Measurements from ENCODE around the gene SERTAD2.

SERTAD2 gene

DNA sequence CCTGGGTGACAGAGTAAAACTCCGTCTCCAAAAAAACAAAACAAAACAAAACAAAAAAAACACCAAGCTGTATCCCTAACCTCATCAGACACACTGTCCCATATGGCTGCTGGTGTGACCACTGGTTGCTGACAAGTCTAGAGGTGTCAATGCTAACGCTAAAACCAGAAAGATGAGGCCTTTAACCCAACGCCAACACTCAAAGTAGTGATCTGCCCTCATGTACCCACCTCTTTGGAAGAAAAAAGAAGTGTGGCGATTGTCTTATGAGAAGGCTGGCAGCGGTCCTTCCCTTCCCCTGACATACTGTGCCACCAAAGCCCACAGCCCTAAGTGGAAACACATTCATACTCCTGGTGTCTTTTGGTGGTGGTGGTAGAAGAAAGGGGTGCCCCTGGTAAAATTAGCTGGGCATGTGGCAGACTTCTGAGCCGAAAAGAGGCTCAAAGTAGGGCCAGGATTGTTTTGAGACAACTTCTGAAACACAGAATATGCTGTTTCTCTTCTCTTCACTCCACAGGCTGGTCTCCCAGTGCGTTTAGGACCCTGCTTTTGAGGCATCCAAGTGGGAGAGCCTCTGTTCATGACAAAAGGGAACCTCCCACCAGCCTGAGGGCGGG, 9.8 kb downstream of the SERTAD2 start:
- TF ChIP-seq SIN3A (IDR thresholded peaks at IDR 0.05; ENCODE audit: borderline replicate concordance, insufficient read depth, low read length) (no peak), FOXP2 (optimal IDR thresholded peaks at IDR 0.05; ENCODE audit: borderline replicate concordance, extremely low read depth, extremely low read length, insufficient read depth) (no peak), TAF1 (IDR thresholded peaks at IDR 0.05; ENCODE audit: borderline replicate concordance, insufficient read depth, low read length) (no peak)
- TF ChIP-seq, protein P1, sequence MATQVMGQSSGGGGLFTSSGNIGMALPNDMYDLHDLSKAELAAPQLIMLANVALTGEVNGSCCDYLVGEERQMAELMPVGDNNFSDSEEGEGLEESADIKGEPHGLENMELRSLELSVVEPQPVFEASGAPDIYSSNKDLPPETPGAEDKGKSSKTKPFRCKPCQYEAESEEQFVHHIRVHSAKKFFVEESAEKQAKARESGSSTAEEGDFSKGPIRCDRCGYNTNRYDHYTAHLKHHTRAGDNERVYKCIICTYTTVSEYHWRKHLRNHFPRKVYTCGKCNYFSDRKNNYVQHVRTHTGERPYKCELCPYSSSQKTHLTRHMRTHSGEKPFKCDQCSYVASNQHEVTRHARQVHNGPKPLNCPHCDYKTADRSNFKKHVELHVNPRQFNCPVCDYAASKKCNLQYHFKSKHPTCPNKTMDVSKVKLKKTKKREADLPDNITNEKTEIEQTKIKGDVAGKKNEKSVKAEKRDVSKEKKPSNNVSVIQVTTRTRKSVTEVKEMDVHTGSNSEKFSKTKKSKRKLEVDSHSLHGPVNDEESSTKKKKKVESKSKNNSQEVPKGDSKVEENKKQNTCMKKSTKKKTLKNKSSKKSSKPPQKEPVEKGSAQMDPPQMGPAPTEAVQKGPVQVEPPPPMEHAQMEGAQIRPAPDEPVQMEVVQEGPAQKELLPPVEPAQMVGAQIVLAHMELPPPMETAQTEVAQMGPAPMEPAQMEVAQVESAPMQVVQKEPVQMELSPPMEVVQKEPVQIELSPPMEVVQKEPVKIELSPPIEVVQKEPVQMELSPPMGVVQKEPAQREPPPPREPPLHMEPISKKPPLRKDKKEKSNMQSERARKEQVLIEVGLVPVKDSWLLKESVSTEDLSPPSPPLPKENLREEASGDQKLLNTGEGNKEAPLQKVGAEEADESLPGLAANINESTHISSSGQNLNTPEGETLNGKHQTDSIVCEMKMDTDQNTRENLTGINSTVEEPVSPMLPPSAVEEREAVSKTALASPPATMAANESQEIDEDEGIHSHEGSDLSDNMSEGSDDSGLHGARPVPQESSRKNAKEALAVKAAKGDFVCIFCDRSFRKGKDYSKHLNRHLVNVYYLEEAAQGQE (IDR thresholded peaks at IDR 0.05; ENCODE audit: insufficient read depth in 1 of 2, low read depth in 2 of 2, low read length in 2 of 2): no peak

DNA sequence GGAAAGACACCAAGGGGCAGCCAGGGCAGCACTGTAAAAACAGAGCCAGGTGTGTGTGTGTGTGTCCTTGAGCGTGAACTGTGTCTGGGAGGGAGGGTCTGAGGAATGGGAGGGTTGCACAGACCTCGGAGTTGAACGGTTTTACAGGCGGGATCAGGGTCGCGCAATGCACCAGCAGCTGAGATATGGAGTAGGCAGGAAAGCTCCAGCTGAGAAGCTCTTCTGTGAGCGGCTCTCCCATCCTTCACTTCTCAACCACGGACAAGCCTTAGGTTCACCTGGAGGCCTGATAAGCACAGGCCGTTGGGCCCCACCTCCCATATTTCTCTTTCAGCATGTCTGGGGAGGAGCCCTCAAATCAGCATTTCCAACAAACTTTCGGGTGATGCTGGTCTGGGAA, 12.1 kb downstream of the SERTAD2 start:
- no peak for TF ChIP-seq TAF1 (IDR thresholded peaks at IDR 0.05; ENCODE audit: borderline replicate concordance, insufficient read depth, low read length)
- no peak for TF ChIP-seq FOXP2 (optimal IDR thresholded peaks at IDR 0.05; ENCODE audit: borderline replicate concordance, extremely low read depth, extremely low read length, insufficient read depth)
- no peak for TF ChIP-seq SIN3A (IDR thresholded peaks at IDR 0.05; ENCODE audit: borderline replicate concordance, insufficient read depth, low read length)
- TF ChIP-seq POLR2AphosphoS5 (IDR thresholded peaks at IDR 0.05; ENCODE audit: low read depth, low read length): no peak
- TF ChIP-seq, protein P1 (IDR thresholded peaks at IDR 0.05; ENCODE audit: insufficient read depth in 1 of 2, low read depth in 2 of 2, low read length in 2 of 2): no peak

DNA sequence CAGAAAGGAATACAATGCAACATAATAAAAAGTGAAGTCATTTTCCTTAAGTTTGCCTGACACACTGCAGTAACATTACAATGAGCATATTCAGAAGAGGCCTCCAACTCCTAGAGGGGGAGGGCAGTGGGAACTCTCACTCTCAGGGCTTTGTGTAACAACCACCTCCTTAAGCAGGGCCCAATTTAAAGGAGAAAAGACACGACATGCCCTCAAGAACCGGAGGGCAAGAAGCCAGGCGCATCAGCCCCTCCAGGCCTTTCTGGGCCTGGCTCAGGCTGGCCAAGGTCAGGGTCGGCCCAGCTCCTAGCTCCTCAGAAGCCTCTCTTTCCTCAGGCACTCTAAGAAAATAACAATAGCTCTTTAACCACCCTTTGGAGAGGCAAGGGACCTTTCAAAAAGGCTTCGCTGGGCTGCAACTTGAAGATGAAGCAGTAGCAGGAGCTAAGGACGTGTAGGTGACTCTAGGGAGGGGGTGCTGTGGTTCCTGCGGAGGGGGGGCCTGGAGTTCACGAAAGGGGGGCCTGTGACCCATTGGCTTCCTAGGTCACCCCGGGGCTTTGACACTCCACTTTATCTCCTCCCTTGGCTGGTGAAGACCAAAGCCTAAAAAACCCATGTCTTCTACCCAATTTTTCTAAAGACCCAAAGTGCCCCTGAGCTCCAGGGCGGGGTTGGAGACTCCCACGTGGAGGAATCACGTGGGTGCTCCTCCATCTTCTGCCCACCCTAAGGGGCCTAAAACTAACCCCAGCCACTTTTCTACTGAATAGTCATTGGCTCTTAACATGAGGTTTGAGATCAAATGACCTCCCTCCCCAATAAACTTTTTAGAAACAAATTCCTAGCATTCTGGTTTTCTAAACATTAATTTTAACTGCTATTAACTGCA, 13.3 kb downstream of the SERTAD2 start:
- no peak for TF ChIP-seq TAF1 (IDR thresholded peaks at IDR 0.05; ENCODE audit: borderline replicate concordance, insufficient read depth, low read length)
- no peak for TF ChIP-seq SIN3A (IDR thresholded peaks at IDR 0.05; ENCODE audit: borderline replicate concordance, insufficient read depth, low read length)
- no peak for TF ChIP-seq POLR2AphosphoS5 (IDR thresholded peaks at IDR 0.05; ENCODE audit: low read depth, low read length)
- TF ChIP-seq FOXP2 (optimal IDR thresholded peaks at IDR 0.05; ENCODE audit: borderline replicate concordance, extremely low read depth, extremely low read length, insufficient read depth): no peak

DNA sequence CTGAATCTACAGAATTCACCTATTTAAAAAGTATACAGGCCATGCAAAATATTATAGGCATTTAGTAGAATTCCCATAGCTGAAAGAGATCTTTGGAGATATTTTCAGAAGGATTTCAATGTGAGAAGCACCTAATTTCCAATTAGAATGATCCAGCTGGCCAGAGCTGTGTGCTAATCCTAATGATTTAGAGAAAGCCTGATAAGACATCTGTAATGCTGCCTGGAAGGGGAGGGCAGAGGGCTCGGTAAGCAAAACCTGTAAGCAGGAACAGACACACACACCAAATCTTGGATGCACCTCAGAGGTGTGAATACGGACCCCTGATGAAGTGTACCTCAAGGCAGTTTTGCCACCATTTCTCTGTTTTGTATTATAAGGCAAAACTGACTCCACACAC, 14.0 kb downstream of the SERTAD2 start:
- TF ChIP-seq TAF1 (IDR thresholded peaks at IDR 0.05; ENCODE audit: borderline replicate concordance, insufficient read depth, low read length): no peak
- TF ChIP-seq FOXP2 (optimal IDR thresholded peaks at IDR 0.05; ENCODE audit: borderline replicate concordance, extremely low read depth, extremely low read length, insufficient read depth): no peak
- no peak for TF ChIP-seq SIN3A (IDR thresholded peaks at IDR 0.05; ENCODE audit: borderline replicate concordance, insufficient read depth, low read length)
- TF ChIP-seq, protein P1 (IDR thresholded peaks at IDR 0.05; ENCODE audit: insufficient read depth in 1 of 2, low read depth in 2 of 2, low read length in 2 of 2): no peak

DNA sequence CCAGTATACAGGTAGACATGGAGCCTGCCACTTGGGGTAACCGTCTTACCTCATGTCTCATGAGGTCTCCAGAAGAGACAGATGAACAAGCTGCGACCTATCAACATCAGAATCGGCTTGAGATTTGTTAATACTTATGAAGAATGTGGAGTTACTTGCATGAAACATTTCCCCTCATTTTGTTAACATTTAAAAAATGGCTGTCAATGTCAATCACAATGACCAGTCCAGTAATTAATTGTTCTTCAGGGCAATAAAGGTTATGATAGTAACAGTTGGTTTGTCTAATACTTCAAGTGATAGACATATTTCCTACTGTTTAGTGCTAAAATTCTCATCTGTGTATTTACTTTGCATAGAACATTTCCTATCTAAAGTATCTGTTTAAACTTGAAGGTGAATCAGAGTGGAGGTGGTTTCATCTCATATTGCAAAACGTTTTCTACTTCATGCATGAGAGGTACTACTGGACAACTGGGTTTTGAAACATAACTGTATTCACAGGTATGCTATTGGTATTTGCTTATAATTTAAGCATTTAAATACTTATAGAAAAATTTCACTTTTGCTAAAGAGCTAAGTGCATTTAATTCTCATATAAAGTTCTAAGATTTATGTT, 15.1 kb downstream of the SERTAD2 start:
- TF ChIP-seq POLR2AphosphoS5 (IDR thresholded peaks at IDR 0.05; ENCODE audit: low read depth, low read length) (no peak), SIN3A (IDR thresholded peaks at IDR 0.05; ENCODE audit: borderline replicate concordance, insufficient read depth, low read length) (no peak), FOXP2 (optimal IDR thresholded peaks at IDR 0.05; ENCODE audit: borderline replicate concordance, extremely low read depth, extremely low read length, insufficient read depth) (no peak)
- TF ChIP-seq, protein P1 (IDR thresholded peaks at IDR 0.05; ENCODE audit: insufficient read depth in 1 of 2, low read depth in 2 of 2, low read length in 2 of 2): no peak

All from PFSK-1 (cell line).